ENCODE measurements around the gene PPP1R36. TPM values are rescaled to one million over a fixed set of nuclear protein-coding genes. Genes with fewer than 3 reads are reported as not detected.
"Not testable (repeated sequence)": the region's sequence is repeated elsewhere in the genome, so short reads cannot be mapped to it uniquely, and the experiment has no call there.

The PPP1R36 gene
- total RNA-seq, 1 donor from 2014 or later = 1.3 TPM

DNA sequence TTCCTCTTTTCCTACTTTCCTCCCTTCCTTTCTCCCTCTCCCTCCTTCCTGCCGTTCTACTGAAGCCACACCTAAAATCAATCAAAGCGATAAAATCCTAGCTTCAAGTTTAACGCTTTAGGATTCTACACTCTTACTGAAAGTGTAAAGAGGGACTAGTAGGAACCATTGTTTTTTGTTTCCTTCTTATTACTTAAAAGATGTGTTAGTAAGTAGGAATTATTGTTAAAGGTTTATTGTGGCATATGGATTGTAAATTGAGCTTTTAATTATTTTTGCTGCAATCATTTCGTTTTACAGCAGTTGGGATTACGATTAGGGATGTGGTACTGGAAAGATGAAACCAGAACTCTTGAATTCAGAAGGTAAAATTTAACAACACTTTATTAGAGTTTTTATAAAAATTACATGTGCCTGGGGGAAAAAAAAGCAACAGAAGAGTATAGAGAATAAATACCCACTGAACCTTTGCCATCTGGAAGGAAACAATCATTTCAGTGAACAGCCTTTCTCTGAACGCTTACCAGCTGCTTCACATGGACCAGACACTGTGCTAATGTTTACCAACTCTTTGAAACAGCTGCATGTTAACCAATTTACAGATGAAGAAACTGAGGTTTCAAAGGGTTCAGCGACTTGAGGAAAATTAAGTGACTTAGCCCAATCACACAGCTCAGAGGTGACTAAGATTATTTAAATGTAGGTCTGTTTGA lies 1.0 kb downstream of the PPP1R36 start:
- DNase-seq (ENCODE audit: low spot score in 2 of 2, unreplicated experiment in 2 of 2) = no peak
- peak overlapping the region; percentile 62 for H3K4me3 Mint-ChIP-seq
- no peak overlapping the region for H3K27ac Mint-ChIP-seq
- peaks cover 1% of the 10 kb centered on the region for H3K27me3 Mint-ChIP-seq (ENCODE audit: low read depth)
- peaks cover 13% of the 10 kb centered on the region for H3K4me1 Mint-ChIP-seq
- H3K9me3 Mint-ChIP-seq = no peaks in the 10 kb centered on the region
- TF ChIP-seq, protein P1, sequence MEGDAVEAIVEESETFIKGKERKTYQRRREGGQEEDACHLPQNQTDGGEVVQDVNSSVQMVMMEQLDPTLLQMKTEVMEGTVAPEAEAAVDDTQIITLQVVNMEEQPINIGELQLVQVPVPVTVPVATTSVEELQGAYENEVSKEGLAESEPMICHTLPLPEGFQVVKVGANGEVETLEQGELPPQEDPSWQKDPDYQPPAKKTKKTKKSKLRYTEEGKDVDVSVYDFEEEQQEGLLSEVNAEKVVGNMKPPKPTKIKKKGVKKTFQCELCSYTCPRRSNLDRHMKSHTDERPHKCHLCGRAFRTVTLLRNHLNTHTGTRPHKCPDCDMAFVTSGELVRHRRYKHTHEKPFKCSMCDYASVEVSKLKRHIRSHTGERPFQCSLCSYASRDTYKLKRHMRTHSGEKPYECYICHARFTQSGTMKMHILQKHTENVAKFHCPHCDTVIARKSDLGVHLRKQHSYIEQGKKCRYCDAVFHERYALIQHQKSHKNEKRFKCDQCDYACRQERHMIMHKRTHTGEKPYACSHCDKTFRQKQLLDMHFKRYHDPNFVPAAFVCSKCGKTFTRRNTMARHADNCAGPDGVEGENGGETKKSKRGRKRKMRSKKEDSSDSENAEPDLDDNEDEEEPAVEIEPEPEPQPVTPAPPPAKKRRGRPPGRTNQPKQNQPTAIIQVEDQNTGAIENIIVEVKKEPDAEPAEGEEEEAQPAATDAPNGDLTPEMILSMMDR (IDR thresholded peaks at IDR 0.05; ENCODE audit: unreplicated experiment) = no peak
- H3K36me3 Mint-ChIP-seq = no peaks in the 10 kb centered on the region

DNA sequence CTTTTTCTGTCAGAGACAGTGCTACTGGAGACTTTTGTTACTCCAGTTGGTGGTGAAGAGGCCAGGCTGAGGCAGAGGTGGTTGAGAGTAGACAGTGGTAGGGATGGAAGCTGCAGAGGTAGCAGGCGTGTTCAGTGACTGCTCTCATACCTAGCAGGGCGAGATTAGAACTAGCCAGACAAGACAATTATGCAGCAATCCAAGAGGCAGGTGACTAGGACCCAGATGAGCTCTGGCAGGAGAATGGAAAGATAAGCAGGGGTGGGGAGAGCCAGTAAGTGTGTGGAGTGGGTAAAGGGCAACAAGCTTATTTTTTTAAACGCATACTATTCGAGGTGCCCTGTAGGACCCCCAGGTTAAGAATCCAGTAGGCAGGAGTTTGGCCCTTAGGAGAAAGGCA lies 4.8 kb downstream of the PPP1R36 start:
- Mint-ChIP-seq H3K27ac (no peak overlapping the region), H3K27me3 (ENCODE audit: low read depth) (peaks cover 1% of the 10 kb centered on the region), H3K4me3 (no peak overlapping the region), H3K9me3 (no peaks in the 10 kb centered on the region), H3K36me3 (no peaks in the 10 kb centered on the region), H3K4me1 (peaks cover 10% of the 10 kb centered on the region)
- DNase-seq (ENCODE audit: low spot score in 2 of 2, unreplicated experiment in 2 of 2) = no peak
- TF ChIP-seq, protein P1 (IDR thresholded peaks at IDR 0.05; ENCODE audit: unreplicated experiment) = no peak

DNA sequence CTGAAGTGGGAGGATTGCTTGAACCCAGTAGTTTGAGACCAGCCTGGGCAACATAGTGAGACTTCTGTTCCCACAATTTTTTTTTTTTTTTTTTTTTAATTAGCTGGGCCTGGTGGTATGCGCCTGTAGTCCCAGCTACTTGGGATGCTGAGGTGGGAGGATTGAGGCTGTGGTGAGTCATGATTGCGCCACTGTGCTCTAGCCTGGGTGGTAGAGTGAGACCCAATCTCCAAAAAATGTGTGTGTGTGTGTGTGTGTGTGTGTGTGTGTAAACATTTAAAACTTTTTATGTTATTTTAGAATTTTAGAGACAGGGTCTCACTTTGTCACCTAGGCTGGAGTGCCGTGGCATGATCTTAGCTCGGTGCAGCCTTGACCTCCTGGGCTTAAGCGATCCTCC lies 6.8 kb downstream of the PPP1R36 start:
- H3K36me3 Mint-ChIP-seq = no peaks in the 10 kb centered on the region
- H3K27ac Mint-ChIP-seq = no peak overlapping the region
- TF ChIP-seq, protein P1 (IDR thresholded peaks at IDR 0.05; ENCODE audit: unreplicated experiment) = no peak
- no peaks in the 10 kb centered on the region for H3K27me3 Mint-ChIP-seq (ENCODE audit: low read depth)
- no peak overlapping the region for H3K4me3 Mint-ChIP-seq
- H3K4me1 Mint-ChIP-seq = peaks cover 5% of the 10 kb centered on the region
- no peaks in the 10 kb centered on the region for H3K9me3 Mint-ChIP-seq
- DNase-seq (ENCODE audit: low spot score in 2 of 2, unreplicated experiment in 2 of 2) = no peak

DNA sequence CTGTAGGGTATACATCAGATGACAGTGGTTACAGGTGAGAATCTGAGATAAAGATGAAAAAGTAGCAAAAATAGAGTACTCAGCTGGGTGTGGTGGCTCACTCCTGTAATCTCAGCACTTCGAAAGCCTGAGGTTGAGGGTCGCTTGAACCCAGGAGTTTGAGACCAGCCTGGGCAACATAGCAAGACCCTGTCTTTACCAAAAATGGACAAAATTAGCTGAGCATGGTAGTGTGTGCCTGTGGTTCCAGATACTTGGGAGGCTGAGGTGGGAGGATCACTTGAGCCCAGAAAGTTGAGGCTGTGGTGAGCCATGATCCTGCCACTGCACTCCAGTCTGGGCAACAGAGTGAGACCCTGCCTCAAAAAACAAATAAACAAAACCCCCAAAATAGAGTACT lies 8.5 kb downstream of the PPP1R36 start:
- not testable (repeated sequence) for H3K27ac Mint-ChIP-seq; DNase-seq (ENCODE audit: low spot score in 2 of 2, unreplicated experiment in 2 of 2); H3K4me3 Mint-ChIP-seq; H3K9me3 Mint-ChIP-seq; H3K36me3 Mint-ChIP-seq; H3K27me3 Mint-ChIP-seq (ENCODE audit: low read depth)
- H3K4me1 Mint-ChIP-seq = peaks cover 12% of the 10 kb centered on the region

DNA sequence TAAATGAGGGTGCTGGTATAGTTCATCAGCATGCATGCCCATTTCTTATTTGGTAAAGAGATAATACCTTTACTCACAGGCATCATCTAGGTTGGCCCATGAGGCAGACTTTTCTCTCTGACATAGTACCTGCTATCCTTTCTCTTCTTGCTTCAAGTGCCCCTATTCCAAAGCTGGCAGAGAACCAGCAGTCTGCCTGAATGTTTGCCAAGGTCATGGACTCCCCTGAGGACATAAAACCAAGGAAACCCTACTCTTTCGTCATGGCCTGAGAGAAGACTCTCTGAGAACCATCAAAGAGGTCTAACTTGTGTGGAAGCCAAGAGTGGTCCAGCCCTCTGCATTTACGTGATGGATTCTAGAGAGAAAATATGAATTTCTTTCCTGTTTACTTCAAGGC lies 11.9 kb downstream of the PPP1R36 start:
- Mint-ChIP-seq H3K9me3 (no peaks in the 10 kb centered on the region), H3K36me3 (no peaks in the 10 kb centered on the region), H3K27me3 (ENCODE audit: low read depth) (no peaks in the 10 kb centered on the region), H3K4me3 (no peak overlapping the region), H3K27ac (no peak overlapping the region), H3K4me1 (peaks cover 24% of the 10 kb centered on the region)
- no peak for DNase-seq (ENCODE audit: low spot score in 2 of 2, unreplicated experiment in 2 of 2)
- TF ChIP-seq, protein P1 (IDR thresholded peaks at IDR 0.05; ENCODE audit: unreplicated experiment) = no peak

DNA sequence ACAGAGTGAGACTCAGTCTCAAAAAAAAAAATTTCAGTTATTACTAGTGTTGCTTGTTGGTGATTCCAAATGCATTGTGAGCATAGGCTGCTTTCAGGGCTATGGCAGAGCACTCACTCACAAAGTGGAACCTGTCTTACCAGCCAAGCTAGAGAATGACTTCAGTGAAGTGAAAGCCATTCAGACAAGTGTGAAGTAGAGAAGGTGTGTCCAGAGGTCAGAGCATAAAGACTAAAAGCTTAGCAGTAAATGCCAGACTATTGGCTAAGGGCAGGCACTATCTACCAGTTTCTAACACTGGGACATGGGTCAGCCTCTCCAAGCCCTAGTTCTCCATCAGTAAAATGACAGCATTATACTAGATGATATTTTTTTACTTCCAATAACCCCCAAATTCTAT lies 12.7 kb downstream of the PPP1R36 start:
- Mint-ChIP-seq H3K9me3 (no peaks in the 10 kb centered on the region), H3K27me3 (ENCODE audit: low read depth) (no peaks in the 10 kb centered on the region), H3K27ac (no peak overlapping the region), H3K36me3 (no peaks in the 10 kb centered on the region), H3K4me1 (peaks cover 32% of the 10 kb centered on the region), H3K4me3 (no peak overlapping the region)
- no peak for DNase-seq (ENCODE audit: low spot score in 2 of 2, unreplicated experiment in 2 of 2)
- TF ChIP-seq, protein P1 (IDR thresholded peaks at IDR 0.05; ENCODE audit: unreplicated experiment) = no peak
